Esophagus muscularis mucosa (tissue), 4 donors: ENCODE data around the gene COL2A1. TPM values are rescaled to one million over a fixed set of nuclear protein-coding genes. Genes with fewer than 3 reads are reported as not detected.

Experiments
- DNase-seq: peaks from one replicate; pipeline ENCODE4 v3.0.0-alpha.2; 2017; ENCODE audit errors: extremely low spot score
- H3K27ac ChIP-seq, 4 donors: fragments of 200-600 bp; sonication (generic); replicated peaks in 1 of 4; 1 replicate in 3 of 4; 2 replicates in 1 of 4; pipeline ENCODE4 v1.5.1; 2016 to 2019; ENCODE audit warnings: mild to moderate bottlenecking in 1 of 4
- H3K27me3 ChIP-seq, 4 donors: fragments of 200-600 bp; sonication (generic); one replicate each; pipeline versions ENCODE4 v1.5.1 to v1.6.0; 2016 to 2019
- H3K36me3 ChIP-seq, 4 donors: fragments of 200-600 bp; sonication (generic); one replicate each; pipeline ENCODE4 v1.5.1; 2016 to 2019
- H3K4me1 ChIP-seq, 4 donors: fragments of 200-600 bp; sonication (generic); one replicate each; pipeline ENCODE4 v1.5.1; 2016 to 2019
- H3K4me3 ChIP-seq, 4 donors: fragments of 200-600 bp; sonication (generic); 1 replicate in 2 of 4; 2 replicates in 2 of 4; pipeline ENCODE4 v1.5.1; 2016 to 2019; ENCODE audit warnings: mild to moderate bottlenecking in 4 of 4, moderate library complexity in 1 of 4
- H3K9me3 ChIP-seq, 4 donors: fragments of 200-600 bp; sonication (generic); 1 replicate in 3 of 4; 2 replicates in 1 of 4; pipeline ENCODE4 v1.5.1; 2016 to 2019
- CTCF ChIP-seq, 3 experiments: fragments of 200-600 bp in 2 of 3; fragments of 450-650 bp in 1 of 3; sonication (generic) in 2 of 3; IDR thresholded peaks; one replicate each; pipeline ENCODE4 v1.5.1; 2017 to 2019; ENCODE audit warnings: antibody characterized with exemption in 3 of 3, mild to moderate bottlenecking in 2 of 3, moderate library complexity in 1 of 3
- EP300 ChIP-seq: sonication (generic); formaldehyde crosslinking; IDR thresholded peaks from one replicate; pipeline ENCODE4 v1.6.1; 2017; ENCODE audit warnings: antibody characterized with exemption
- POLR2A ChIP-seq: fragments of 450-650 bp; IDR thresholded peaks from one replicate; pipeline ENCODE4 v1.6.1; 2017; ENCODE audit warnings: antibody characterized with exemption, moderate library complexity, mild to moderate bottlenecking, low read depth
- POLR2AphosphoS5 ChIP-seq, 2 donors: sonication (generic); formaldehyde crosslinking; IDR thresholded peaks; one replicate each; pipeline ENCODE4 v1.6.1; 2017; ENCODE audit warnings: antibody characterized with exemption in 2 of 2
- WGBS: methylation state at CpG from one replicate; pipeline ENCODE4 v1.1.5; 2018; 5-methylcytosine and 5-hydroxymethylcytosine counted together
- intact Hi-C: fragments of 100-400 bp; cut with DNase I; formaldehyde crosslinking; loops from one replicate; pipeline ENCODE4 v1.15.1; 2023
- total RNA-seq, 4 donors: library from RNA; depleted of rRNA; stranded (reverse); fragments of >200 nt; gene quantifications; one replicate each; pipeline versions ENCODE4 v1.1.0 to v1.2.1, GENCODE V29; 2016

Gene COL2A1
- total RNA-seq, 4 donors from 2014 or later, result not detected

- Histone ChIP-seq H3K27me3 (peaks cover 0 to 40% (median 0%) of the 10 kb centered on the region in 4 donors), H3K36me3 (no peaks in the 10 kb centered on the region), H3K4me1 (peaks cover 0 to 4% (median 0%) of the 10 kb centered on the region in 4 donors), H3K9me3 (no peaks in the 10 kb centered on the region), H3K4me3 (no peak overlapping the region), H3K27ac (no peak overlapping the region)
- intact Hi-C loops, result no loop called here
- DNase-seq, result no peak
- TF ChIP-seq POLR2AphosphoS5 (IDR thresholded peaks at IDR 0.05) (no peak), CTCF (IDR thresholded peaks at IDR 0.05) (no peak), EP300 (no peak), POLR2A (no peak)
- WGBS, result 55% methylated on average over 4 of the region's 5 CpGs
Measured at GRCh38 chr12:48023386-48023785, 19.1 kb upstream of the COL2A1 start.

- DNase-seq, result no peak
- Histone ChIP-seq H3K27ac (no peak overlapping the region), H3K4me3 (no peak overlapping the region), H3K27me3 (peaks cover 0 to 40% (median 0%) of the 10 kb centered on the region in 4 donors), H3K4me1 (peaks cover 0 to 4% (median 0%) of the 10 kb centered on the region in 4 donors), H3K9me3 (no peaks in the 10 kb centered on the region), H3K36me3 (no peaks in the 10 kb centered on the region)
- WGBS, result 77% methylated on average over 7 of the region's 7 CpGs
- TF ChIP-seq POLR2AphosphoS5 (IDR thresholded peaks at IDR 0.05) (no peak), EP300 (no peak), POLR2A (no peak), CTCF (IDR thresholded peaks at IDR 0.05) (no peak)
- intact Hi-C loops, result no loop called here
Measured at GRCh38 chr12:48022676-48023385, 18.6 kb upstream of the COL2A1 start.

- Histone ChIP-seq H3K4me1 (peaks cover 0 to 4% (median 0%) of the 10 kb centered on the region in 4 donors), H3K4me3 (no peak overlapping the region), H3K36me3 (no peaks in the 10 kb centered on the region), H3K27ac (no peak overlapping the region), H3K9me3 (no peaks in the 10 kb centered on the region), H3K27me3 (peaks cover 0 to 47% (median 0%) of the 10 kb centered on the region in 4 donors)
- DNase-seq, result no peak
- no peak for TF ChIP-seq CTCF (IDR thresholded peaks at IDR 0.05)
- no peak for TF ChIP-seq EP300
- no peak for TF ChIP-seq POLR2AphosphoS5 (IDR thresholded peaks at IDR 0.05)
- no peak for TF ChIP-seq POLR2A
- intact Hi-C loops, result no loop called here
- 65% methylated on average over 3 of the region's 3 CpGs for WGBS
Measured at GRCh38 chr12:48022180-48022521, 17.9 kb upstream of the COL2A1 start.

GRCh38 chr12:48021485-48022179 lies 17.4 kb upstream of the COL2A1 start:
- no peak for DNase-seq
- WGBS, result 37% methylated on average over 5 of the region's 5 CpGs

More at GRCh38 chr12:48021485-48022179, 17.4 kb upstream of the COL2A1 start:
- no peak overlapping the region for H3K4me3 ChIP-seq
- intact Hi-C loops, result no loop called here
- H3K36me3 ChIP-seq, result no peaks in the 10 kb centered on the region
- H3K27ac ChIP-seq, result no peak overlapping the region
- peaks cover 0 to 52% (median 0%) of the 10 kb centered on the region in 4 donors for H3K27me3 ChIP-seq
- peaks cover 0 to 4% (median 0%) of the 10 kb centered on the region in 4 donors for H3K4me1 ChIP-seq
- TF ChIP-seq POLR2A (no peak), POLR2AphosphoS5 (IDR thresholded peaks at IDR 0.05) (no peak), EP300 (no peak), CTCF (IDR thresholded peaks at IDR 0.05) (no peak)
- H3K9me3 ChIP-seq, result no peaks in the 10 kb centered on the region
